Ovary (tissue), 3 donors: Measurements from ENCODE around the gene ALG5.

Experiments
- CTCF ChIP-seq, 3 donors: fragments of 450-650 bp in 2 of 3; fragments of 200-600 bp in 1 of 3; IDR thresholded peaks; one replicate each; pipeline versions ENCODE4 v1.5.1 to v1.8.0; 2016 to 2022; ENCODE audit warnings: antibody characterized with exemption in 3 of 3, mild to moderate bottlenecking in 1 of 3
- POLR2A ChIP-seq: fragments of 450-650 bp; IDR thresholded peaks from one replicate; pipeline ENCODE4 v1.6.1; 2017; ENCODE audit warnings: antibody characterized with exemption, mild to moderate bottlenecking, moderate library complexity
- donor health status: DM: no; HTN: no; CAD: no.

GRCh38 chr13:37047846-37048245 lies 48.7 kb upstream of the ALG5 start:
- TF ChIP-seq CTCF (IDR thresholded peaks at IDR 0.05) (no peak), POLR2A (no peak)
